Measurements from ENCODE around the gene KLF13. TPM values are rescaled to one million over a fixed set of nuclear protein-coding genes. Genes with fewer than 3 reads are reported as not detected.
A peak's percentile ranks its signal among the peaks of the same experiment; 100 is the strongest.

Gene KLF13
- total RNA-seq, 1 experiment from 2014 or later, result 78.6 TPM

DNA sequence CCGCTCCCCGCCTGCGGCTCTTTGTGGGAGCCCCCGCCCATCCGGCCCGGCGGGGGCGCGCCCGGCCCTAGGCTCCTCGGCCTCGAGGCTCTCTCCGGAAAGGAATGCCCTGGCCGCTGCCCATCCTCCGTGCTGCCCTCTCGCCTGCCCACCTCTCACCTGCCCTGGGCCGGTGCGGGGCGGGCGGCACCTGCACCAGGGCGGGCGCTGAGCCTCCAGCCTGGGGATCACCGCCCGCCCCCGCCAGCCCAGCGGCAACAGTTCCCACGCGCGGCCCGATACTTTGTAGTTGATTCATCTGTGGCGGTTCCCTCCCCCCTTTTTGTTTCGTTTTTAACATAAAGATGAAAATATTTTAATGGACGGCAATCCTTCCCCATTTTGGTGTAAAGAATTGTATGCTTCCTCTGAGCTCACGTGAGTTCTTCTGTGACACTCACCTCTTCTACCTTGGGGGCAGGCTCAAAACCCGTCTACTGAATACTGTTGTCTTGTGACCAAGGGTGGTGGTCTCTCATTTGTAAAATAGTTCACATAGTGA is 1.9 kb downstream of the KLF13 start:
- BruUV-seq (replicated peaks), result no TSS peak
- Histone ChIP-seq H3K4me3 (ENCODE audit: low read depth in 2 of 2, low read length in 2 of 2) (peak overlapping the region; percentile 77 to 79), H3K27ac (ENCODE audit: low read length) (peak overlapping the region; percentile 70), H3K9me3 (ENCODE audit: control insufficient read depth, insufficient read depth, low read depth, low read length) (no peaks in the 10 kb centered on the region), H3K4me1 (ENCODE audit: control insufficient read depth, insufficient read depth, low read length) (peaks cover 22% of the 10 kb centered on the region), H3K36me3 (ENCODE audit: control insufficient read depth, insufficient read depth, low read length) (no peaks in the 10 kb centered on the region), H3K27me3 (ENCODE audit: control insufficient read depth, insufficient read depth, low read length) (no peaks in the 10 kb centered on the region)
- ATAC-seq (no peak), DNase-seq (ENCODE audit: low read depth, low spot score) (no peak)
- TF ChIP-seq SIN3A (IDR thresholded peaks at IDR 0.05; ENCODE audit: borderline replicate concordance, insufficient read depth, low read depth, low read length) (no peak), POLR2AphosphoS5 (IDR thresholded peaks at IDR 0.05; ENCODE audit: low read depth, low read length) (no peak), TCF7L2 (IDR thresholded peaks at IDR 0.05; ENCODE audit: low read depth, low read length) (no peak)
- TF ChIP-seq, protein P1, sequence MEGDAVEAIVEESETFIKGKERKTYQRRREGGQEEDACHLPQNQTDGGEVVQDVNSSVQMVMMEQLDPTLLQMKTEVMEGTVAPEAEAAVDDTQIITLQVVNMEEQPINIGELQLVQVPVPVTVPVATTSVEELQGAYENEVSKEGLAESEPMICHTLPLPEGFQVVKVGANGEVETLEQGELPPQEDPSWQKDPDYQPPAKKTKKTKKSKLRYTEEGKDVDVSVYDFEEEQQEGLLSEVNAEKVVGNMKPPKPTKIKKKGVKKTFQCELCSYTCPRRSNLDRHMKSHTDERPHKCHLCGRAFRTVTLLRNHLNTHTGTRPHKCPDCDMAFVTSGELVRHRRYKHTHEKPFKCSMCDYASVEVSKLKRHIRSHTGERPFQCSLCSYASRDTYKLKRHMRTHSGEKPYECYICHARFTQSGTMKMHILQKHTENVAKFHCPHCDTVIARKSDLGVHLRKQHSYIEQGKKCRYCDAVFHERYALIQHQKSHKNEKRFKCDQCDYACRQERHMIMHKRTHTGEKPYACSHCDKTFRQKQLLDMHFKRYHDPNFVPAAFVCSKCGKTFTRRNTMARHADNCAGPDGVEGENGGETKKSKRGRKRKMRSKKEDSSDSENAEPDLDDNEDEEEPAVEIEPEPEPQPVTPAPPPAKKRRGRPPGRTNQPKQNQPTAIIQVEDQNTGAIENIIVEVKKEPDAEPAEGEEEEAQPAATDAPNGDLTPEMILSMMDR (IDR thresholded peaks at IDR 0.05), result no peak
- TF ChIP-seq, protein P2, sequence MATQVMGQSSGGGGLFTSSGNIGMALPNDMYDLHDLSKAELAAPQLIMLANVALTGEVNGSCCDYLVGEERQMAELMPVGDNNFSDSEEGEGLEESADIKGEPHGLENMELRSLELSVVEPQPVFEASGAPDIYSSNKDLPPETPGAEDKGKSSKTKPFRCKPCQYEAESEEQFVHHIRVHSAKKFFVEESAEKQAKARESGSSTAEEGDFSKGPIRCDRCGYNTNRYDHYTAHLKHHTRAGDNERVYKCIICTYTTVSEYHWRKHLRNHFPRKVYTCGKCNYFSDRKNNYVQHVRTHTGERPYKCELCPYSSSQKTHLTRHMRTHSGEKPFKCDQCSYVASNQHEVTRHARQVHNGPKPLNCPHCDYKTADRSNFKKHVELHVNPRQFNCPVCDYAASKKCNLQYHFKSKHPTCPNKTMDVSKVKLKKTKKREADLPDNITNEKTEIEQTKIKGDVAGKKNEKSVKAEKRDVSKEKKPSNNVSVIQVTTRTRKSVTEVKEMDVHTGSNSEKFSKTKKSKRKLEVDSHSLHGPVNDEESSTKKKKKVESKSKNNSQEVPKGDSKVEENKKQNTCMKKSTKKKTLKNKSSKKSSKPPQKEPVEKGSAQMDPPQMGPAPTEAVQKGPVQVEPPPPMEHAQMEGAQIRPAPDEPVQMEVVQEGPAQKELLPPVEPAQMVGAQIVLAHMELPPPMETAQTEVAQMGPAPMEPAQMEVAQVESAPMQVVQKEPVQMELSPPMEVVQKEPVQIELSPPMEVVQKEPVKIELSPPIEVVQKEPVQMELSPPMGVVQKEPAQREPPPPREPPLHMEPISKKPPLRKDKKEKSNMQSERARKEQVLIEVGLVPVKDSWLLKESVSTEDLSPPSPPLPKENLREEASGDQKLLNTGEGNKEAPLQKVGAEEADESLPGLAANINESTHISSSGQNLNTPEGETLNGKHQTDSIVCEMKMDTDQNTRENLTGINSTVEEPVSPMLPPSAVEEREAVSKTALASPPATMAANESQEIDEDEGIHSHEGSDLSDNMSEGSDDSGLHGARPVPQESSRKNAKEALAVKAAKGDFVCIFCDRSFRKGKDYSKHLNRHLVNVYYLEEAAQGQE (IDR thresholded peaks at IDR 0.05; ENCODE audit: insufficient read depth in 1 of 2, low read depth in 2 of 2, low read length in 1 of 2), result no peak
- ChIA-PET POLR2A (no interaction called here), CTCF (interaction anchor here (0.8 kb wide), 1 partner anchor 131 kb away, joined by 8 read pairs; no protein-coding TSS in a partner anchor)
- in situ Hi-C loops (cut with HindIII; ENCODE audit: low pct_unique_long_range_greater_than_20kb, low sequenced_read_pairs), result no loop called here
- intact Hi-C loops (cut with micrococcal nuclease; ENCODE audit: unreplicated experiment), result loop anchor here (10.0 kb wide), 1 partner anchor 114 kb away; no protein-coding TSS in a partner anchor

DNA sequence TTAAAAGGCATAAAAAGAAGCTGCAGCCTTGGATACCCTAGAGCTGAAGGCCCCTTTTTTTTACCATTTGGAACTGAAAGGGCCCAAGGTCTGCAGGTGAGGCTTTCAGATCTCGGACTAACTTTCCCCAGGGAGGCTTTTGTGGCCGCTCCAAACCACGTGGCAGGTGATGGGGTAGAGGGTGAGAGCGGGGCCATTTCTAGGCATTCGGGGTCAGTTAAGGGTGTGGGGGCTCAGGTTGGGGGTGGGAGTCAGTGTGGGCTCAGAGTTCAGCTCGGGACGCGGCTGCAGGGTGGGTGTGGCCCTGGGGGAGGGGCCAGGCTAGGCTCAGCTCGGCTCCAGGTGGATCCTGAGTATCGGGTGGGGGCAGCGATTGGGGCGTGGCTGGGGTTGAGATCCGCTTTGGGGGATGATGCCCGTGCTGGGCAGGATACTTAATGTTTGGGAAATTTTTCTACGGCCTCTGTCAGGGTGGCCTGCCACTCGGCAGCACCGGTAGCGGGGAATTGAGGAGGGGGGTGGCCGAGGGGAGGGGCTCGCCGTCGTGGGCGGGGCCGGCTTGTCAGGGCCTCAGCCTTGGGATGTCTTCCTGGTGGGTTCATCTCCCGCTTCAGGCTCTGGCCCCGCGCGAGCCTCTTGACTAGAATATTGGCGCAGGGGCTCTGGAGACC is 2.5 kb downstream of the KLF13 start:
- H3K4me3 ChIP-seq (ENCODE audit: low read depth in 2 of 2, low read length in 2 of 2), result peak overlapping the region; percentile 77 to 79
- no peaks in the 10 kb centered on the region for H3K27me3 ChIP-seq (ENCODE audit: control insufficient read depth, insufficient read depth, low read length)
- DNase-seq (ENCODE audit: low read depth, low spot score) (no peak), ATAC-seq (no peak)
- in situ Hi-C loops (cut with HindIII; ENCODE audit: low pct_unique_long_range_greater_than_20kb, low sequenced_read_pairs) (no loop called here), intact Hi-C loops (cut with micrococcal nuclease; ENCODE audit: unreplicated experiment) (loop anchor here (10.0 kb wide), 1 partner anchor 114 kb away; no protein-coding TSS in a partner anchor)
- TF ChIP-seq, protein P1 (IDR thresholded peaks at IDR 0.05), result no peak
- TF ChIP-seq TCF7L2 (IDR thresholded peaks at IDR 0.05; ENCODE audit: low read depth, low read length), result no peak
- TF ChIP-seq, protein P2 (IDR thresholded peaks at IDR 0.05; ENCODE audit: insufficient read depth in 1 of 2, low read depth in 2 of 2, low read length in 1 of 2), result no peak
- no peak for TF ChIP-seq POLR2AphosphoS5 (IDR thresholded peaks at IDR 0.05; ENCODE audit: low read depth, low read length)
- no peak for TF ChIP-seq SIN3A (IDR thresholded peaks at IDR 0.05; ENCODE audit: borderline replicate concordance, insufficient read depth, low read depth, low read length)
- ChIA-PET POLR2A (no interaction called here), CTCF (interaction anchor here (0.8 kb wide), 1 partner anchor 131 kb away, joined by 8 read pairs; no protein-coding TSS in a partner anchor)
- no peaks in the 10 kb centered on the region for H3K36me3 ChIP-seq (ENCODE audit: control insufficient read depth, insufficient read depth, low read length)
- no peaks in the 10 kb centered on the region for H3K9me3 ChIP-seq (ENCODE audit: control insufficient read depth, insufficient read depth, low read depth, low read length)
- TSS peak; percentile 32 for BruUV-seq (replicated peaks)
- H3K4me1 ChIP-seq (ENCODE audit: control insufficient read depth, insufficient read depth, low read length), result peaks cover 22% of the 10 kb centered on the region
- H3K27ac ChIP-seq (ENCODE audit: low read length), result peak overlapping the region; percentile 70
